CD8-positive, alpha-beta memory T cell (primary cell): ENCODE measurements around the gene RNU1-1. TPM values are rescaled to one million over a fixed set of nuclear protein-coding genes. Genes with fewer than 3 reads are reported as not detected.
"Not testable (repeated sequence)": the region's sequence is repeated elsewhere in the genome, so short reads cannot be mapped to it uniquely, and the experiment has no call there.

ENCODE experiments used
- CTCF ChIA-PET: fragments of 350-600 bp; sonication (Branson Sonifier 250); formaldehyde crosslinking; loops from one replicate; lab custom pipeline; 2021; ENCODE audit warnings: antibody characterized with exemption; lab: Charles Lee
- POLR2A ChIA-PET: fragments of 350-600 bp; sonication (Branson Sonifier 250); formaldehyde crosslinking; loops from one replicate; lab custom pipeline; 2021; ENCODE audit warnings: antibody characterized with exemption; lab: Charles Lee
- DNase-seq, 5 donors: peaks; one replicate each; pipeline versions ENCODE4 v3.0.0 to v3.0.0-alpha.2; 2020 to 2022; ENCODE audit warnings: mixed read lengths in 1 of 5
- H3K27ac ChIP-seq: one replicate; pipeline ENCODE4 v1.7.0; 2013; ENCODE audit warnings: low read depth, mild to moderate bottlenecking, low read length, moderate library complexity
- H3K27me3 ChIP-seq: 2 replicates; pipeline ENCODE4 v1.7.0; 2013; ENCODE audit warnings: low read length, mild to moderate bottlenecking; ENCODE audit not compliant: insufficient read depth, poor library complexity, severe bottlenecking
- H3K36me3 ChIP-seq: 2 replicates; pipeline ENCODE4 v1.7.0; 2013; ENCODE audit warnings: mild to moderate bottlenecking, low read length, moderate library complexity; ENCODE audit not compliant: insufficient read depth
- H3K4me1 ChIP-seq: 2 replicates; pipeline ENCODE4 v1.7.0; 2013; ENCODE audit warnings: mild to moderate bottlenecking, low read length, moderate library complexity; ENCODE audit not compliant: insufficient read depth
- H3K4me3 ChIP-seq: 2 replicates; pipeline ENCODE4 v1.7.0; 2013; ENCODE audit warnings: mild to moderate bottlenecking, low read length
- H3K9me3 ChIP-seq: 2 replicates; pipeline ENCODE4 v1.7.0; 2013; ENCODE audit warnings: mild to moderate bottlenecking, low read length
- H3K27ac Mint-ChIP-seq, 8 donors: one replicate each; pipeline ENCODE4 v1.8.0; 2020 to 2021; ENCODE audit warnings: mixed read lengths in 8 of 8, mild to moderate bottlenecking in 6 of 8, inconsistent platforms in 3 of 8, moderate library complexity in 3 of 8
- H3K27me3 Mint-ChIP-seq, 2 donors: one replicate each; pipeline ENCODE4 v1.8.0; 2020 to 2021; ENCODE audit warnings: mixed read lengths in 2 of 2, mild to moderate bottlenecking in 1 of 2, moderate library complexity in 1 of 2
- H3K36me3 Mint-ChIP-seq, 3 donors: one replicate each; pipeline ENCODE4 v1.8.0; 2020 to 2021; ENCODE audit warnings: mixed read lengths in 3 of 3, inconsistent platforms in 1 of 3, mild to moderate bottlenecking in 1 of 3
- H3K4me1 Mint-ChIP-seq, 3 donors: one replicate each; pipeline ENCODE4 v1.8.0; 2020 to 2021; ENCODE audit warnings: mixed read lengths in 3 of 3, inconsistent platforms in 1 of 3, mild to moderate bottlenecking in 1 of 3
- H3K4me3 Mint-ChIP-seq, 7 donors: one replicate each; pipeline ENCODE4 v1.8.0; 2020 to 2021; ENCODE audit warnings: mixed read lengths in 7 of 7, mild to moderate bottlenecking in 6 of 7, moderate library complexity in 4 of 7, inconsistent platforms in 2 of 7
- H3K9me3 Mint-ChIP-seq, 5 donors: one replicate each; pipeline ENCODE4 v1.8.0; 2020 to 2022; ENCODE audit warnings: mixed read lengths in 5 of 5, mild to moderate bottlenecking in 3 of 5, moderate library complexity in 2 of 5, inconsistent platforms in 1 of 5
- polyA plus RNA-seq: library from polyadenylated mRNA; unstranded; fragments of 300-500 nt; fragmentation: Illumina TruSeq; gene quantifications from one replicate; pipeline ENCODE4 v1.2.3, GENCODE V29; 2021
- total RNA-seq, 2 experiments: library from RNA; stranded (reverse); gene quantifications; one replicate each; pipeline ENCODE4 v1.2.3, GENCODE V29; 2021

Gene RNU1-1
- total and polyA plus RNA-seq, 3 experiments from 2014 or later = 1,293 to 1,300 TPM; not detected in 1

DNA sequence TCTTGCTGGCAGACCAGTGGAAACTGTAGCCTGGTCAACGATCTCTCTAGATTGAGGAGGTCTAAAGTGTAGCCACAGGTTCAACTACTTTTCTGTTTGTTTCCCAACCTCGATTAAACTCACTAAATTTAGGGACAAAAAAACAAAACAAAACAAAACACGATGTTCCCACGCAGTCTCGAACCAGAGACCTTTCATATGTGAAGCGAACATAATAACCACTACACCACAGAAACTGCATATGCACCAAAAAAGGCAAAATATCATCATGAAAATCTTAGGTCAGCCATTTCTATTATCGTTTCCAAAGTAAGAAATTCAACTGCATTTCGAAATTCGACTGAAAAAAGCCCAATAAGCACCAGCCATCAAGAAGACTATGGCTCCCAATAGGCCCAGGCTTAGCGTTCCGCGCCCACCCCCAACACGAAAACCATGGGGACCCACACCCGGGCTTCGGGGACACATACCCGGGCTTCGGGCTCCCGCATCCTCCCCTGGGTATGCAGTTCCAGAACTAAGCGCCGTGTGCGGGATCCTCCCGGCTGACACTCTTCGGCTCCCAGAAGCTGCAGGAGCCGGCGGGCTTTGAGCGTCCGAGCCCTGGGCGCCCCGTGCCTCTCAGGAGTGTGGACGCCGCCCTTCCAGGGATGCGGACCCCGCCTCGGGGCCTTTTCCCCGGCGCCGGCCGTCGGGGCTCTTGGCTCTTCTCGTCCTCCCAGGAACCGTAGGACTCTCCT is 33.6 kb upstream of the RNU1-1 start:
- CTCF ChIA-PET, H3K9me3 Mint-ChIP-seq, H3K9me3 ChIP-seq, H3K4me1 Mint-ChIP-seq, H3K4me3 Mint-ChIP-seq, DNase-seq, POLR2A ChIA-PET, H3K36me3 ChIP-seq, H3K4me3 ChIP-seq, H3K4me1 ChIP-seq, H3K27ac Mint-ChIP-seq, H3K27me3 Mint-ChIP-seq, H3K27me3 ChIP-seq, H3K36me3 Mint-ChIP-seq, H3K27ac ChIP-seq: not testable (repeated sequence)

GRCh38 chr1:16545682-16546095 is 31.6 kb upstream of the RNU1-1 start:
- H3K27ac ChIP-seq, H3K27ac Mint-ChIP-seq, H3K36me3 Mint-ChIP-seq, H3K27me3 Mint-ChIP-seq, H3K9me3 Mint-ChIP-seq, H3K4me3 Mint-ChIP-seq, H3K27me3 ChIP-seq, H3K9me3 ChIP-seq, H3K4me1 ChIP-seq, H3K36me3 ChIP-seq, H3K4me1 Mint-ChIP-seq, H3K4me3 ChIP-seq, CTCF ChIA-PET, POLR2A ChIA-PET, DNase-seq: not testable (repeated sequence)

- DNase-seq, H3K4me1 ChIP-seq, H3K27ac Mint-ChIP-seq, H3K9me3 ChIP-seq, H3K4me3 ChIP-seq, H3K36me3 ChIP-seq, H3K27ac ChIP-seq, POLR2A ChIA-PET, H3K4me1 Mint-ChIP-seq, H3K36me3 Mint-ChIP-seq, CTCF ChIA-PET, H3K9me3 Mint-ChIP-seq, H3K27me3 ChIP-seq, H3K4me3 Mint-ChIP-seq: not testable (repeated sequence)
- peaks cover 7 to 13% of the 10 kb centered on the region in 2 donors for H3K27me3 Mint-ChIP-seq
These were observed 26.4 kb upstream of the RNU1-1 start for GRCh38 chr1:16540421-16540893.

- DNase-seq, H3K36me3 ChIP-seq, CTCF ChIA-PET, H3K27me3 ChIP-seq, H3K36me3 Mint-ChIP-seq, H3K4me1 ChIP-seq, H3K4me1 Mint-ChIP-seq, H3K4me3 ChIP-seq, H3K27ac ChIP-seq, POLR2A ChIA-PET, H3K27ac Mint-ChIP-seq, H3K9me3 ChIP-seq, H3K9me3 Mint-ChIP-seq, H3K4me3 Mint-ChIP-seq: not testable (repeated sequence)
- H3K27me3 Mint-ChIP-seq = peaks cover 14 to 22% of the 10 kb centered on the region in 2 donors
These were observed 23.4 kb upstream of the RNU1-1 start for GRCh38 chr1:16537528-16537927.

- H3K27me3 ChIP-seq, H3K27ac Mint-ChIP-seq, H3K4me3 Mint-ChIP-seq, H3K4me3 ChIP-seq, H3K4me1 Mint-ChIP-seq, H3K9me3 Mint-ChIP-seq, H3K4me1 ChIP-seq, POLR2A ChIA-PET, H3K36me3 Mint-ChIP-seq, H3K9me3 ChIP-seq, H3K36me3 ChIP-seq, CTCF ChIA-PET, H3K27ac ChIP-seq, DNase-seq: not testable (repeated sequence)
- peaks cover 19 to 28% of the 10 kb centered on the region in 2 donors for H3K27me3 Mint-ChIP-seq
These were observed 22.7 kb upstream of the RNU1-1 start for GRCh38 chr1:16536796-16537195.

GRCh38 chr1:16535898-16536297 is 21.8 kb upstream of the RNU1-1 start:
- H3K9me3 ChIP-seq, H3K4me1 ChIP-seq, H3K36me3 ChIP-seq, DNase-seq, H3K4me1 Mint-ChIP-seq, H3K36me3 Mint-ChIP-seq, H3K4me3 Mint-ChIP-seq, H3K27ac ChIP-seq, POLR2A ChIA-PET, H3K9me3 Mint-ChIP-seq, H3K27me3 ChIP-seq, H3K4me3 ChIP-seq, H3K27ac Mint-ChIP-seq, CTCF ChIA-PET: not testable (repeated sequence)
- peaks cover 25 to 35% of the 10 kb centered on the region in 2 donors for H3K27me3 Mint-ChIP-seq

DNA sequence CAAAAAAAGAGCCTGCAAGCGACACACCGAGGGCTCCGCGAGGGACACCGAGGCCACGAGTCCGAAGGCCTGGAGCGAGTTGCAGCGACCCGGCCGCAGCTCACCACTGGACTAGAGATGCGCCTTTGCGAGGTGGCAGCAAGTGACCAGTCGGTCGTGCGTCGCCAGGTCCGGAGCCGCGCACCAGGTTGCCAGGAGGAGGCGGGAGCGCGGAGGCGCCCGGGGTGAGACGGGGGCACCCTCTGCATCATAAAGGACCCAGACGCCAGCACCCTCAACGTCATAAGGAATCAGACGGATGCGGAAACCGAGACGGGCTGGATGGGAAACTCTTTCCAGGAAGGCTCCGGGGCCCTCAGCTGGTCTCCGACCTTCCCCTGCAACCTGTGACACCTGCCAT is 21.4 kb upstream of the RNU1-1 start:
- H3K27ac ChIP-seq, H3K4me1 Mint-ChIP-seq, H3K36me3 ChIP-seq, H3K27ac Mint-ChIP-seq, DNase-seq, H3K4me3 ChIP-seq, H3K9me3 Mint-ChIP-seq, H3K4me1 ChIP-seq, H3K27me3 ChIP-seq, H3K9me3 ChIP-seq, POLR2A ChIA-PET, H3K36me3 Mint-ChIP-seq, CTCF ChIA-PET: not testable (repeated sequence)
- Mint-ChIP-seq H3K4me3 (peak overlapping the region in 5 of 7 donors; percentile 8 to 94 (median 20)), H3K27me3 (peaks cover 25 to 37% of the 10 kb centered on the region in 2 donors)

GRCh38 chr1:16534829-16535456 is 20.9 kb upstream of the RNU1-1 start:
- H3K9me3 Mint-ChIP-seq, H3K36me3 Mint-ChIP-seq, CTCF ChIA-PET, H3K9me3 ChIP-seq, H3K27ac ChIP-seq, H3K36me3 ChIP-seq, H3K4me3 ChIP-seq, POLR2A ChIA-PET, H3K4me1 Mint-ChIP-seq, H3K27me3 ChIP-seq, H3K4me1 ChIP-seq: not testable (repeated sequence)
- DNase-seq = peak in 3 of 5 donors; percentile 15 to 50 (median 32)
- Mint-ChIP-seq H3K27me3 (peaks cover 22 to 40% of the 10 kb centered on the region in 2 donors), H3K27ac (peak overlapping the region in 3 of 8 donors; percentile 40 to 84 (median 80)), H3K4me3 (peak overlapping the region; percentile 82 to 94 (median 85))
